SK-N-SH (cell line): Measurements from ENCODE around the gene LRP1.

Experiments used
- EP300 ChIP-seq, 2 experiments: IDR thresholded peaks; 2 replicates each; pipeline versions ENCODE4 v1.4.0 to v1.6.1; 2012; ENCODE audit warnings: borderline replicate concordance in 1 of 2, low read depth in 1 of 2, low read length in 1 of 2
- POLR2AphosphoS5 ChIP-seq: IDR thresholded peaks from 2 replicates; pipeline ENCODE4 v1.6.1; 2012; ENCODE audit warnings: low read depth, low read length
- YY1 ChIP-seq: IDR thresholded peaks from 2 replicates; pipeline ENCODE4 v1.4.0; 2012; ENCODE audit warnings: low read depth, mild to moderate bottlenecking
- TF ChIP-seq, protein P1 (sequence below): IDR thresholded peaks from 2 replicates; pipeline ENCODE4 v1.4.0; 2012; ENCODE audit warnings: low read depth, borderline replicate concordance
- TF ChIP-seq, protein P2 (sequence below): fragments of 200-600 bp; sonication (generic); IDR thresholded peaks from 2 replicates; pipeline ENCODE4 v1.6.1; 2017; ENCODE audit warnings: antibody characterized with exemption, mild to moderate bottlenecking, moderate library complexity
- TF ChIP-seq, protein P3 (sequence below): IDR thresholded peaks from 2 replicates; pipeline ENCODE4 v1.4.0; 2012; ENCODE audit warnings: low read depth, borderline replicate concordance
- TF ChIP-seq, protein P4 (sequence below): IDR thresholded peaks from 2 replicates; pipeline ENCODE4 v1.6.1; 2012; ENCODE audit warnings: mild to moderate bottlenecking, low read depth, low read length, moderate library complexity
- TF ChIP-seq, protein P5 (sequence below): IDR thresholded peaks from 2 replicates; pipeline ENCODE4 v1.4.0; 2012; ENCODE audit warnings: low read depth
- TF ChIP-seq, protein P6 (sequence below): IDR thresholded peaks from 2 replicates; pipeline ENCODE4; 2012

DNA sequence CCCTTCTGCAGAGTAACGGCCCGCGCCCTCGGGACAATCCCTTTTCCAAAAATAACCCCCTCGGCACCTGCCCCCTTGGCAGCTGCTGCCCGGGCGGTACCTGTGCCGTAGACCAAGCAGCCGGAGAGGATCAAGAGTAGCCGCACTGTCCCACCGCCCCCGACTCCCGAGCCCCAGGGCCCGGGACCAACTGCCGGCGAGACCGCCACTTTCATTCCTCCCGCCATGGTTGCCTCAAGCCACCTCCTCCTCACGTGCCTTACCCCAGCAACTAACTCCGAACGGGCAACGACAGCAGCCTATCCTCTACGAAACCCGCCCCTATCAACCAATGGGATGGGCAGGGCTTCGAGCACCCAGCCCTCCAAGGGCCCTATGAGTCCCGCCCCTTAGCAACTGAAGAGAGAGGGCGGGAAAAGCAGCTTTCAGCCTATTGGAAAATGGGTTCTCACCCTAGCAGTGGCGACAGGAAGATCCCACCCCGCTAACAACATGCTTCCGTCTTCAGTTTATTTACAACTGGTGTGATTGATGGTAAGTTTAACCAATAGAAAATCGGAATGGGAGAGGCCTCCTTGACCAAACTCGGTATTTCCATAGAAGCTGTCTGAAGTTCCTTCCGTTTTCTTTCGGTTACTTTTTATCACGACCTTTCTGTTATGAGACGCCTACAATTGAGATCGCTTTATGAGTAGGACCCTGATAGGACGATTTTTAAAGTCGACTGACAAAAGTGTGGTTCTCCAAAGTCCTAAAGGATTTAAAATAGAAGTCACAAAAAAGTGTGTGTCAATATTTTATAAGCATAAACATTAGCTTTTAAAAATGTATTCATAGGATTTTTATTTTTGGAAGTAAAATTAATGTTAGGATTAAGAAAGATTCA lies 49.5 kb upstream of the LRP1 start, which contains the start of gene NEMP1:
- TF ChIP-seq, protein P1, sequence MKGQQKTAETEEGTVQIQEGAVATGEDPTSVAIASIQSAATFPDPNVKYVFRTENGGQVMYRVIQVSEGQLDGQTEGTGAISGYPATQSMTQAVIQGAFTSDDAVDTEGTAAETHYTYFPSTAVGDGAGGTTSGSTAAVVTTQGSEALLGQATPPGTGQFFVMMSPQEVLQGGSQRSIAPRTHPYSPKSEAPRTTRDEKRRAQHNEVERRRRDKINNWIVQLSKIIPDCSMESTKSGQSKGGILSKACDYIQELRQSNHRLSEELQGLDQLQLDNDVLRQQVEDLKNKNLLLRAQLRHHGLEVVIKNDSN = peak; percentile 93
- TF ChIP-seq, protein P2, sequence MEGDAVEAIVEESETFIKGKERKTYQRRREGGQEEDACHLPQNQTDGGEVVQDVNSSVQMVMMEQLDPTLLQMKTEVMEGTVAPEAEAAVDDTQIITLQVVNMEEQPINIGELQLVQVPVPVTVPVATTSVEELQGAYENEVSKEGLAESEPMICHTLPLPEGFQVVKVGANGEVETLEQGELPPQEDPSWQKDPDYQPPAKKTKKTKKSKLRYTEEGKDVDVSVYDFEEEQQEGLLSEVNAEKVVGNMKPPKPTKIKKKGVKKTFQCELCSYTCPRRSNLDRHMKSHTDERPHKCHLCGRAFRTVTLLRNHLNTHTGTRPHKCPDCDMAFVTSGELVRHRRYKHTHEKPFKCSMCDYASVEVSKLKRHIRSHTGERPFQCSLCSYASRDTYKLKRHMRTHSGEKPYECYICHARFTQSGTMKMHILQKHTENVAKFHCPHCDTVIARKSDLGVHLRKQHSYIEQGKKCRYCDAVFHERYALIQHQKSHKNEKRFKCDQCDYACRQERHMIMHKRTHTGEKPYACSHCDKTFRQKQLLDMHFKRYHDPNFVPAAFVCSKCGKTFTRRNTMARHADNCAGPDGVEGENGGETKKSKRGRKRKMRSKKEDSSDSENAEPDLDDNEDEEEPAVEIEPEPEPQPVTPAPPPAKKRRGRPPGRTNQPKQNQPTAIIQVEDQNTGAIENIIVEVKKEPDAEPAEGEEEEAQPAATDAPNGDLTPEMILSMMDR = no peak
- no peak; a peak in 1 of 4 replicates for TF ChIP-seq EP300 (IDR thresholded peaks at IDR 0.05; ENCODE audit: borderline replicate concordance in 1 of 2, low read depth in 1 of 2, low read length in 1 of 2)
- TF ChIP-seq YY1 = peak; percentile 70; the same call in 1 of the 2 replicates
- TF ChIP-seq, protein P3, sequence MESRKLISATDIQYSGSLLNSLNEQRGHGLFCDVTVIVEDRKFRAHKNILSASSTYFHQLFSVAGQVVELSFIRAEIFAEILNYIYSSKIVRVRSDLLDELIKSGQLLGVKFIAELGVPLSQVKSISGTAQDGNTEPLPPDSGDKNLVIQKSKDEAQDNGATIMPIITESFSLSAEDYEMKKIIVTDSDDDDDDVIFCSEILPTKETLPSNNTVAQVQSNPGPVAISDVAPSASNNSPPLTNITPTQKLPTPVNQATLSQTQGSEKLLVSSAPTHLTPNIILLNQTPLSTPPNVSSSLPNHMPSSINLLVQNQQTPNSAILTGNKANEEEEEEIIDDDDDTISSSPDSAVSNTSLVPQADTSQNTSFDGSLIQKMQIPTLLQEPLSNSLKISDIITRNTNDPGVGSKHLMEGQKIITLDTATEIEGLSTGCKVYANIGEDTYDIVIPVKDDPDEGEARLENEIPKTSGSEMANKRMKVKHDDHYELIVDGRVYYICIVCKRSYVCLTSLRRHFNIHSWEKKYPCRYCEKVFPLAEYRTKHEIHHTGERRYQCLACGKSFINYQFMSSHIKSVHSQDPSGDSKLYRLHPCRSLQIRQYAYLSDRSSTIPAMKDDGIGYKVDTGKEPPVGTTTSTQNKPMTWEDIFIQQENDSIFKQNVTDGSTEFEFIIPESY = no peak
- TF ChIP-seq, protein P4, sequence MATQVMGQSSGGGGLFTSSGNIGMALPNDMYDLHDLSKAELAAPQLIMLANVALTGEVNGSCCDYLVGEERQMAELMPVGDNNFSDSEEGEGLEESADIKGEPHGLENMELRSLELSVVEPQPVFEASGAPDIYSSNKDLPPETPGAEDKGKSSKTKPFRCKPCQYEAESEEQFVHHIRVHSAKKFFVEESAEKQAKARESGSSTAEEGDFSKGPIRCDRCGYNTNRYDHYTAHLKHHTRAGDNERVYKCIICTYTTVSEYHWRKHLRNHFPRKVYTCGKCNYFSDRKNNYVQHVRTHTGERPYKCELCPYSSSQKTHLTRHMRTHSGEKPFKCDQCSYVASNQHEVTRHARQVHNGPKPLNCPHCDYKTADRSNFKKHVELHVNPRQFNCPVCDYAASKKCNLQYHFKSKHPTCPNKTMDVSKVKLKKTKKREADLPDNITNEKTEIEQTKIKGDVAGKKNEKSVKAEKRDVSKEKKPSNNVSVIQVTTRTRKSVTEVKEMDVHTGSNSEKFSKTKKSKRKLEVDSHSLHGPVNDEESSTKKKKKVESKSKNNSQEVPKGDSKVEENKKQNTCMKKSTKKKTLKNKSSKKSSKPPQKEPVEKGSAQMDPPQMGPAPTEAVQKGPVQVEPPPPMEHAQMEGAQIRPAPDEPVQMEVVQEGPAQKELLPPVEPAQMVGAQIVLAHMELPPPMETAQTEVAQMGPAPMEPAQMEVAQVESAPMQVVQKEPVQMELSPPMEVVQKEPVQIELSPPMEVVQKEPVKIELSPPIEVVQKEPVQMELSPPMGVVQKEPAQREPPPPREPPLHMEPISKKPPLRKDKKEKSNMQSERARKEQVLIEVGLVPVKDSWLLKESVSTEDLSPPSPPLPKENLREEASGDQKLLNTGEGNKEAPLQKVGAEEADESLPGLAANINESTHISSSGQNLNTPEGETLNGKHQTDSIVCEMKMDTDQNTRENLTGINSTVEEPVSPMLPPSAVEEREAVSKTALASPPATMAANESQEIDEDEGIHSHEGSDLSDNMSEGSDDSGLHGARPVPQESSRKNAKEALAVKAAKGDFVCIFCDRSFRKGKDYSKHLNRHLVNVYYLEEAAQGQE = no peak
- peak; percentile 40; the same call in 1 of the 2 replicates for TF ChIP-seq POLR2AphosphoS5
- TF ChIP-seq, protein P5, sequence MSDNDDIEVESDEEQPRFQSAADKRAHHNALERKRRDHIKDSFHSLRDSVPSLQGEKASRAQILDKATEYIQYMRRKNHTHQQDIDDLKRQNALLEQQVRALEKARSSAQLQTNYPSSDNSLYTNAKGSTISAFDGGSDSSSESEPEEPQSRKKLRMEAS = peak; percentile 93
- TF ChIP-seq, protein P6, sequence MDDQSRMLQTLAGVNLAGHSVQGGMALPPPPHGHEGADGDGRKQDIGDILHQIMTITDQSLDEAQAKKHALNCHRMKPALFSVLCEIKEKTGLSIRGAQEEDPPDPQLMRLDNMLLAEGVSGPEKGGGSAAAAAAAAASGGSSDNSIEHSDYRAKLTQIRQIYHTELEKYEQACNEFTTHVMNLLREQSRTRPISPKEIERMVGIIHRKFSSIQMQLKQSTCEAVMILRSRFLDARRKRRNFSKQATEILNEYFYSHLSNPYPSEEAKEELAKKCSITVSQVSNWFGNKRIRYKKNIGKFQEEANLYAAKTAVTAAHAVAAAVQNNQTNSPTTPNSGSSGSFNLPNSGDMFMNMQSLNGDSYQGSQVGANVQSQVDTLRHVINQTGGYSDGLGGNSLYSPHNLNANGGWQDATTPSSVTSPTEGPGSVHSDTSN = peak; percentile 97
